ENCODE measurements around the gene AFF1.
A peak's percentile ranks its signal among the peaks of the same experiment; 100 is the strongest.
"Not testable (repeated sequence)": the region's sequence is repeated elsewhere in the genome, so short reads cannot be mapped to it uniquely, and the experiment has no call there.

AFF1 gene

GRCh38 chr4:87037171-87037570, 102.4 kb downstream of the AFF1 start:
- not testable (repeated sequence) for DNase-seq (ENCODE audit: low spot score)

GRCh38 chr4:87037671-87038334, 103.0 kb downstream of the AFF1 start:
- no peak for DNase-seq (ENCODE audit: low spot score)

- peak; percentile 72 for DNase-seq (ENCODE audit: low spot score)
Observed at GRCh38 chr4:87038837-87039615, 104.2 kb downstream of the AFF1 start.

GRCh38 chr4:87041141-87041540, 106.3 kb downstream of the AFF1 start:
- DNase-seq (ENCODE audit: low spot score): no peak

- DNase-seq (ENCODE audit: low spot score): no peak
Observed at GRCh38 chr4:87042221-87042620, 107.4 kb downstream of the AFF1 start.

- no peak for DNase-seq (ENCODE audit: low spot score)
Observed at GRCh38 chr4:87042986-87043820, 108.4 kb downstream of the AFF1 start.

- DNase-seq (ENCODE audit: low spot score): no peak
Observed at GRCh38 chr4:87044511-87045233, 109.9 kb downstream of the AFF1 start.

- no peak for DNase-seq (ENCODE audit: low spot score)
Observed at GRCh38 chr4:87045234-87045558, 110.4 kb downstream of the AFF1 start.

GRCh38 chr4:87045659-87046058, 110.8 kb downstream of the AFF1 start:
- DNase-seq (ENCODE audit: low spot score): no peak

- no peak for DNase-seq (ENCODE audit: low spot score)
Observed at GRCh38 chr4:87046121-87046551, 111.3 kb downstream of the AFF1 start.

GRCh38 chr4:87047281-87047798, 112.5 kb downstream of the AFF1 start:
- DNase-seq (ENCODE audit: low spot score): no peak

GRCh38 chr4:87049508-87049907, 114.7 kb downstream of the AFF1 start:
- no peak for DNase-seq (ENCODE audit: low spot score)

- DNase-seq (ENCODE audit: low spot score): no peak
Observed at GRCh38 chr4:87050596-87050995, 115.8 kb downstream of the AFF1 start.

- DNase-seq (ENCODE audit: low spot score): no peak
Observed at GRCh38 chr4:87051121-87051713, 116.4 kb downstream of the AFF1 start.

- no peak for DNase-seq (ENCODE audit: low spot score)
Observed at GRCh38 chr4:87052615-87053014, 117.8 kb downstream of the AFF1 start.

- no peak for DNase-seq (ENCODE audit: low spot score)
Observed at GRCh38 chr4:87053176-87053658, 118.4 kb downstream of the AFF1 start.

GRCh38 chr4:87053802-87054767, 119.3 kb downstream of the AFF1 start:
- no peak for DNase-seq (ENCODE audit: low spot score)

GRCh38 chr4:87054900-87055299, 120.1 kb downstream of the AFF1 start:
- no peak for DNase-seq (ENCODE audit: low spot score)

GRCh38 chr4:87055311-87055710, 120.5 kb downstream of the AFF1 start:
- DNase-seq (ENCODE audit: low spot score): no peak

- DNase-seq (ENCODE audit: low spot score): no peak
Observed at GRCh38 chr4:87056881-87057280, 122.1 kb downstream of the AFF1 start.
